HS-27A (cell line): ENCODE measurements around the gene ZHX3.

ENCODE experiments used
- DNase-seq: peaks from one replicate; pipeline ENCODE4 v3.0.0-alpha.2; 2012; ENCODE audit warnings: low read depth, missing footprints

Gene ZHX3

DNA sequence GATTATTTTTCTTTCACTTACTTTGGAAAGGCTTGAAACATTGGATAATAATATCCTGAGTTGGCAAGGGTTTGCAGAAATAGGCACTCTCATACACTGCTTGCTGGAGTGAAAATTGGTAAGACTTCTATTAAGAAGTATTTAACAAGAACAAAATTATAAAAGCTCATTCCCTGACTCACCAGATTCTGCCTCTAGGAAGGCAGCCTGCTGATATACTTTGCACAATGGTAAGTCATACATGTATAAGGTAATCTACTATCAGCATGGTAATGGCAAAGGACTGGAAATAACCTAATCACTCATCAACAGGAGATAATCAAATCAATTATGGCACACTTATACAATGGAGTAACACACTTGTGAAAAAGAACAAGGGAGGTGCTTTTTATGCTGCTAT, 94.4 kb downstream of the ZHX3 start:
- DNase-seq = no peak

DNA sequence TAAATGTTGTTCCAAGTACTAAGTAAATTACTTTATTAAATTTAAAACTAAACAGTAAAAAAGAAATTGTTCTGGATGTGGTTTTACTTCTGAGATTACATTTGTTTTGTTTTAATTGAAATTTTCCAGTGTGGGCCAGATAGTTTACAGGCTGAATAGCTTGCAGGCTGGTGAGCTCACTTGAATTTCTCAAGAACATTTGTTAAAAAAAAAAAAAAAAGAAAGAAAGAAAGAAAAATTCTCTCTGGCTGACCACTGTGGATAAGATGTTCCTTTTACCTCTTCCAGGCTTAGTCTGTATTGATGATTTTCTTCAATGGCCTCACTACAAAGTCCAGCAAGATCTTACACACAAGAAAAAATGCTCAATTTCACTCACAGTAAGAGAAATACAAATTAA, 94.8 kb downstream of the ZHX3 start:
- no peak for DNase-seq

- DNase-seq = no peak
Observed at GRCh38 chr20:41222296-41222695, 95.2 kb downstream of the ZHX3 start.

DNA sequence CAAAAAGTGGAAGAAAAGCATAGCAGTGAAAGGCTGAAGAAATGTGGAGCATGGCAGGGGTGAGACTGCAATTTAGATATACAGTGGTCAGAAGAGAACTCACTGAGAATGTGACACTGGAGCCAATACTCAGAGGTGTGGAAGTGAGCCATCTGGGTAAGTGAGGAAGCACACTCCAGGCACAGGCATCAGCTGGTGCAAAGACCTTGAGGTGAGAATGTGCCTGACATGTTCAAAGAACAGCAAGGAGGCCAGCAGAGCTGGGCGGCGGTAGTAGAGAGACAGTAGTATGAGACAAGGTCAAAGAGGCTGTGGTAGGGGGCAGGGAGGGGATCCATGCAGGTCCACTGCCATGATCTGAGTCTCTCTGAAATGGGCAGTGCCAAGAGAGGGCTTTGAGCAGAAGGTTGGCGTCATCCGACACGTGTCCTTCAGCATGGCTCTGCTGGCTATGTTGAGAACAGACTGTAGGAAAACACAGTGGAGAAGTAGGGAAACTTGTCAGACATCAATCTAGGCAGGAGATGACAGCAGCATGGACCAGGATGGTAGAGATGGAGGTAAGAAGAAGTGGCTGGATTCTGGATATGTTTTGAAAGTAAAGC, 95.8 kb downstream of the ZHX3 start:
- no peak for DNase-seq

GRCh38 chr20:41219824-41220223, 97.7 kb downstream of the ZHX3 start:
- no peak for DNase-seq

GRCh38 chr20:41218466-41218865, 99.1 kb downstream of the ZHX3 start:
- DNase-seq = no peak

DNA sequence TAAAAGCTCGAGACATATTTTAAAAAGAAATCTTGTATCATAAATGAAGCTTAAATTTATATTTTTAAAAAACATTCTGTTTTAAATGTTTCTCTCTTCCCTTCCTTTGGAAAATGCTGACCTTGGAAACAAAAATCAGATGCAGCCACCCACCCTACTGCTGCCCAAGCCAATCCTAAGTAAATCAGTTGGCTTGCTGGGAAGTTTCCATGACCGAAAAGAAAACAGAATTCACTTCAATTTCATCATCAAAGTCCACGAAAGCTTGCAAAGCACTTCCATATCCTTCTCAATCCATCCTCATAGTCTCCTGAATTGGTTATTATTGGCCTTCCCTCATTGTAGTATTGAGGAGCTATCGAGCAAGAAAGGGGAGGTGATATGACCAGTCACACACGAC, 100.1 kb downstream of the ZHX3 start:
- DNase-seq = no peak

GRCh38 chr20:41214666-41215065, 102.9 kb downstream of the ZHX3 start:
- no peak for DNase-seq

- no peak for DNase-seq
Observed at GRCh38 chr20:41214202-41214601, 103.3 kb downstream of the ZHX3 start.

DNA sequence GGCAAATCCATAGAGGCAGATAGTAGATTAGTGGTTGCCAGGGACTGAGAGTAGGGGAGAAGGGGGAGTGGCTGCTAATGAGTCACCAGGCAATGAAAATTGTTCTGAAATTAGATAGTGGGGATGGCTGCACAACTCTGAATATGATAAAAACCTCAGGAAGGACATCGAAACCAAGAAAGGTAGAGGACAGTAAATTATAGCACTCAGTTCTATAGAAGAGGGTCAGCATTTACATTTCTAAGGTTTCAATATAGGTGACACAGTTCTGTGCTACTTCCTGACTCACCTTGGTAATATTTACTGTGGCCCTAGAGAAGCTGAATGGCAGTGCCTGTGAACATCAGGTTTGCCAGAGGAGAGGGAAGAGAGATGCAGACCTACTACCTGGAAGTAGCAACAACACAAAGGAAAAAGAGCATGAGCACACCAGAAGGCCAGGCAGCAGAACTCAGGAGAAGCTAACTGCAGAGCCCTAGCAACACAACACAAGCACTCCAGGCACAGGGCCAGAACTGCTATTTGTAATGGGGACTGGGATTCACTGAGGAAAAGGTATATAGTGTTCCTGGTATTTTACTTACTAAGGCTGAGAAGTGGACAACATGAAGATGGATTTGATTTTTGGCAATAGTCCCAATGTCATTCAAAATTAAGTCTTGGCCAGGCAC, 104.2 kb downstream of the ZHX3 start:
- DNase-seq = peak; percentile 29

DNA sequence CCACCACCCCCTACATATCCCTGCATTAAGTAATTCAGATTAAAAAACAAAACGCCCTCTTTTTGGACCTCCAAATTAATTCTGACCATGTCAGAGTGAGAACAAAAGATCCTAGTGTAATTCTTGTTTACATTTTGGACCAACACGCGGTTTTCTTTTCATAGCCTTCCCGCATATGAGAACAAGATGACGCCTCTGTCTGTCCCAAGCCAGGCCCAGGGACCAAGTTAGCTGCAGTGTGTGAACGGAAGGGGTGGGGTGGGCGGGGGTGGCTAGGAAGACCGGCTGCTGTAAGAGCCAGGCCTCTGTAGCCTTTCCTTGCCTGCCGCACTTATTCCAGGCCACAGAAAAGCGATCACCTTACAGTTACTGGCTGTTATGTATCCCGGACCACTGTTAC, 112.2 kb downstream of the ZHX3 start:
- DNase-seq = no peak

DNA sequence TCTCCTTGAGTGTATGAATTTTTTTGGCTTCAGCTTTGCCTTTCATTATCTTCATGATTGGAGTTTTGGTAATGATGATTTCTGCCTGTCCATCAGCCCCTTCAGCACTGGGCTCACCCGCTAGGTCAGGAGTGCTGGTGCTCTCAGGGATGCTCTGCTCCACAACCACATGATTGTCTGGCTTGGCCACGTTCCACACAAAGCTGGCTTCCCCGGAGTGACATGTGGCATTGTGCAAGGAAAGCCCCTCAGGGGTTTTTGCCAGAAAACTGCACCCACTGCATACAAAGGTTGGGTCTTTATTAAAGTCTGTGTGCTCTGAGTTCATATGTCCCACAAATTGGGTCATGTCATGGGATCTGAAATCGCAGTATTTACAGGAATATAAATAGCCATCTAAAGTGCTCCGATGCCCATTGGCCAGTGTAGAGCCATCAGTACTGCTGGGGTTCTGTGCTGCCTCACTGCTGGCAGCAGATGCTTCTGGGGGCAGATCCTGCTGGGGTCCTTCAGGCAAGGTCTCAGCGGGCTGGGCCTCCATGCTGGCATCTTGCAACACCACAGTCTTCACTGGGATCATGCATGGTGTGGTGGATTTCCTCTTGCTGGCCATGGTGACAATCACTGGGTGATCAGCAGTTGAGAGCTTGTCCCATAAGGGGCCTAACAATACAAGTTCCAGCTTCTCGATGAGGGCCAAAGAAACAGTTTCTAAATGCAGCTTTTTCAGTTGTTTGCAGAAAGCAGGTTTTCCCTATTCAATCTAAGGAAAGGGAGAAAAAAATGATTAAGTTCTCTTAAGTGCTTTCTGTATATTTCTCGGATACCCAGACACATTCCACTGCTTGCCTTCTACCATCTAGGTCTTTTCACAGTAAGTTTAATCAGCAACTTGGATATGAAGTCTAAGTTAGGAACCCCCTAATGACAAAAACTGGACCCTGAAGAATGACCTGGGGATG, 112.9 kb downstream of the ZHX3 start:
- no peak for DNase-seq

- DNase-seq = no peak
Observed at GRCh38 chr20:41203660-41204059, 113.9 kb downstream of the ZHX3 start.

- DNase-seq = no peak
Observed at GRCh38 chr20:41202426-41202825, 115.1 kb downstream of the ZHX3 start.

DNA sequence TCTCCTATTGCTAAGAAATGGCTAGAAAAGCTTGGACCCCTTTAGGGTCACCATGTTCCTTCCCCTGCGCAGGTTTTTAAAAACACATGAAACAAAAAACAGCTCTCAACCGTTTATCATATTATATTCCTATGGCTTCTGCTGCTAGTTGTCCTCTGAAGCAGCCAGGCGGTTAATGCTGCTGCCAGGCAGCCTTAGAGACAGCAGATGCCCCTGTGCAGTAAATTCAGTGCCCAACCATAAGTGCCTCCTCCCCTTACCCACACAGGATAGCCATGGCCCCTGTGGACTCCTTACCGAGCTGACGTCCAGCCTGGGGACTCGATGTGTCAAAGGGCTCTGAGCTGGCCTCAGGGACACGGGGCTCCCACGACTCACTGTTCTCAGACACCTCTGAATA, 115.8 kb downstream of the ZHX3 start:
- DNase-seq = no peak

DNA sequence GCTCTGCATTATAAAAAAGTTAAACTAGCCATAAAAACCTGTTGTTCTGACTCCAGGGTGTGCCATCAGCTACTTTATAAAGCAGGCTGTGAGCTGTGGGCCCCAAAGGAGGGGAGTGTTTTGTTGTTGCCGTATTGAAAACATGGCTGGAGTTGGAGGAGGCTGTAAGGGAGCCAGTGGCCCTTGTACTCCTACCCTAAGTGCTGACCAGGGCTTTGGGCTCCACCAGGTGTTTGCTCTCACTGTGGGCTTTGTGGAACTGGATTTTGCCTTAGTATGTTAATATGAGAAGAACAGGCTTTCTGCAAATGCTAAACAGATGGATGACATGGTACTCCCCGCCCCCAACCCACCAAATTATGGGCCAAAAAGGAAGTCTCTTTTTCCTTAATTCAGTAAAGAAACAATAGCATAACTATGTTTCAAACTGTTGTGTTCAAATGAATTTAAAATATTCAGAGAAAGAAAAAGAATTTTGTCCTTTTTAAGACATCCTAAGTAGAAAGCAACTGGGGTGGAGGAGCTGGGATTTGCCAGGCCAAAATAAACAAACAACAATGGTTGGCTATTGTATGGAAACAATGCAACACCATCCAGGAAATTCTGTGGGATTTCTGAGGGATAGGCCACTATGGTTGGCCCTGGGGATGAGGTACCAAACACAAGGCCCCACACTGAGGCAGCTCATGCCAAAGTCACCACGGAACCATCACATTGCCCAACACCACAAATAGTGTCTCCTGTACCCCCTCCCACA, 116.9 kb downstream of the ZHX3 start:
- DNase-seq = no peak

DNA sequence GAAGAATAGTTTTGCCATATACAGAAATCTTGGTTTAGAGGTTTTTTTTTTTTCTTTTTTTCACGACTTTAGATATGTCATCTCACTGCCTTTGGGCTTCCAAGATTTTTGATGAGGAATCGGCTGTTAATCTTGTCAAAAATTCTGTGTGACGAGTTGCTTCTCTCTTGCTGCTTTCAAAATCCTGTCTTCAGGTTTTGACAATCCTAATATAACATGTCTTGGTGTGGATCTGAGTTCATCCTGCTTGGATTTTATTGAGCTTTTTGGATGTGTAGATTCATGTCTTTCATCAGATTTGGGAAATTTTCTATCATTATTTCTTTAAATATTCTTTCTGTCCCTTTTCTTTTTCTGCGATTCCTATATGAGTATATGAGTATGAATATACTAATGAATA, 119.1 kb downstream of the ZHX3 start:
- no peak for DNase-seq

DNA sequence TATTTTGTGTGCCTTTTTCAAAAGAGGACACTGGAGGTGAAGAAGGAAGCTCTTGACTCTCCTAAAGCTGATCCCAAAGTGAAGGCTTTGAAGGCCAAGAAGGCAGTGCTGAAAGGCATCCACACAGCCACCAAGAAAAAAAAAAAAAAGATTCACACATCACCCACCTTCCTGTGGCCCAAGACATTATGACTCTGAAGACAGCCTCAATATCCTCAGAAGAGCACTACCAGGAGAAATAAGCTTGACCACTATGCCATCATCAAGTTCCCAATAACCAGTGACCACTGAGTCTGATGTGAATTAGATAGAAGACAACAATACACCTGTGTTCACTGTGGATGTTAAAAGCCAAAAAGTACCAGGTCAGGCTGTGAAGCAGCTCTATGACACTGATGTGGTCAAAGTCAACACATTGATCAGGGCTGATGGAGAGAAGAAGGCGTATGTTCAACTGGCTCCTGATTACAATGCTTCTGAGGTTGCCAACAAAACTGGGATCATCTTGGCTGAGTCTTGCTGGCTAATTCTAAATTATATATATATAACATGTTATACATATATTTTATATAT, 120.8 kb downstream of the ZHX3 start:
- DNase-seq = no peak

DNA sequence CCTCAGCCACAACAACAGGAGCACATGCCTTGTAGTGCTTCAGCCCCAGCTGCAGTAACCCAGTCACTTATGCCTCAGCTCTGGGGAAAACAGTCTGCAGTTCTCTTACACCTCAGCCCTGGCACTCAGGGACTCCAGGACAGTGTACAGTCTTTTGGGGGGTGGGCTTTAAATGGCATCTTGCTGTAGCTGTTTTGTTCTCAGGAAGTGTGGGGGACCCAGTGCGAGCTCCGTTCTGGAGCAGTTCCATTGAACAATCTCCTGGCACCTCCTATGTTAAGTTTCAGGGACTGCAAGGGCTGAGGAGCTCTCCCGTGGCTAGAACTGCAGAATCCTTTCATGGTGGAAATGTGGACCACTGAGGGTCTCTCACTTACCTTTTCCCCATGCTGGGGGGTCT, 125.0 kb downstream of the ZHX3 start:
- DNase-seq = no peak

GRCh38 chr20:41191562-41192500, 125.7 kb downstream of the ZHX3 start:
- no peak for DNase-seq

DNA sequence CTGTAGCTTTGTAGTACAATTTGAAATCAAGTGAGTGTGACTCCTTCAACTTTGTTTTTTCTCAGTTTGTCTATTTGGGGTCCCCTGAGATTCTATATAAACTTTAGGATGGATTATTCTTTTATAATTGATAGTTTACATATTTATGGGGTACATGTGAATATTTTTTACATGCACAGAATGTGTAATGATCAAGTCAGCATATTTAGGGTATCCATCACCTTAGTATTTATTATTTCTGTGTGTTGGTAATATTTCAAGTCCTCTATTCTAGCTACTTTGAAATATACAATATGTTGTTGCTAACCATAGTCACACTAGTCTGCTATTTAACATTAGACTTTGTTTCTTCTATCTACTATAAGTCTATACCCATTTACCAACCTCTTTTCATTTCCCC, 129.9 kb downstream of the ZHX3 start:
- no peak for DNase-seq
